ENCODE results near the gene PRCC. TPM values are rescaled to one million over a fixed set of nuclear protein-coding genes. Genes with fewer than 3 reads are reported as not detected.

The PRCC gene
- total RNA-seq, 1 donor from 2014 or later, result 61.1 TPM

- ATAC-seq, result no peak
Observed at GRCh38 chr1:156845055-156845952, 78.0 kb downstream of the PRCC start.

DNA sequence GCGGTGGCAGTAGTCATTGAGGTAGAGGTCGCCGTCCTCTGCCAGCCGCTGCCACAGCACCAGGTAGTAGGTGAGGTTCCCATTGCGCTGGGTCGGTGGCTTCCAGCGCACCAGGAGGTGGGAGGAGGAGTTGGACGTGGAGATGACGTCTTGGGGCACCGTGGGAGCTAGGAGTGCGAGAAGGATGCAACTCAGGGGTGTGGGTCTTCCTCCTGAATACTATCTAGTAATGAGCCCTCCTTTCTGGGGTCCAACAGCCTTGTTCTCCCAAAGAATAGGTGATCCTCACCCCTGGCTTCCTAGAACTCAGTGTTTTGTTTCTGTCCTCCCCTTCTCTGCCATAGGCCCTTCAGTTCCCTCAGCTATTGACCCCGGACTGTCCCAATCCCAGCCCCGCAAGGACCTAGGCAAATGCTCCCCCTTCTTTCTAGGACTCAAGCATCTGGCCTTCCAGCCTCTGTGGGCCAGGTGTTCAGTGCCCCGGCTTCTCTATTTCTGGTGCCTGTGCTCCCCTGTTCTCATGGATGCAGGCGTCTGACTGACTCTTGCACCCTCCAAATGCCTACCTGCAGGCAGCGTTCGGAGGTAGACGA lies 78.7 kb downstream of the PRCC start:
- ATAC-seq, result no peak

DNA sequence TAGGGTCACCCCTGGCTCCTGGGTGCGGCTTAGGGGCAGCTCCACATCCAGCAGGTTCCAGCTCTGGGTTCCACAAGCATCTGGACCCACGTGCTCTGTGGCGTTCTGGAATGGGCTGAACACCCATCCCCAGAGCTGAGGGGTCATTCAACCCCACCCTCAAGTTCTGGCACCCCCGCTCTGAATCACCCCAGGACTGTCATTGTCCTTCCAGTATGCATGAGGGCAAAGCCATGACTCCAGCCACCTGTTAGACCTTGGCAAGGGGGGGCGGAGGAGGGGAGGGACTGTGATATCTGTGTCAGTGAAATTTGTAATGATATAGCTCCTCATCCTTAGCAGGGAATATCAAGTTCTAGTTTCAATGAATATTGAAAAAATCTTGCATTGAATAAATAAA lies 79.3 kb downstream of the PRCC start:
- ATAC-seq, result no peak

- no peak for ATAC-seq
Observed at GRCh38 chr1:156847591-156848460, 80.5 kb downstream of the PRCC start.

DNA sequence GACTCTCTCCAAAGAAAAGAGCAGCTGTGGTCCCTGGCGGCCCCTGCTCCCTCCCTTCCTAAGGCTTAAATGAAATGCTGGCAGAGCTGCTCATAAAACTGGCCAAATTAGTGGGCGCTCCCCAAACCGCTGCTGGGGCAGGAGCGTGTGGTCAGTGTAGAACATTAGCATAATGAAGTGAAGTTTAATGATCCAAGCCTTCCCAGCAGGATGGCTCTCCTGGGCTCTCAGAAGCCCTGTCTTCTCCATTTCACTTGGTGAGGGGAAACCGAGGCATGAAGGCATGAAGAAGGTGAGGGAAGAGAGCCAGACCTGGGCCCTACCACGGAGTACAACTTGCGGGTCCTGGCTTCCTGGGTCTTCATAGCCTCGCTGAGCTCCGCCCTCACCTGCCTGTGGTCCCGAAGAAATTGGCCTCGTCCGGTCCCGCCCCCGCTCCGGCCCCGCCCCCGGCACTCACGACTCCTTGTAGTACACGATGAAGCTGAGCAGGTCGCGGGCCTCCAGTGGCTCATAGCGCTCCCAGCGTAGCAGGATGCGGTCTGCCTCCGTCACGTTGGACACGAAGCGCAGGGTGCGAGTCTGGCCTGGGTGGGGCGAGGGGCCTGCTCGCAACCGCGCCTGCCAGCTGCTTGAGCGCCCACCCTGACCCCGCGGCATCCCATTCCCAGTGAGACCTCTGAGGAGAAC lies 81.3 kb downstream of the PRCC start:
- peak; percentile 13 for ATAC-seq

- no peak for ATAC-seq
Observed at GRCh38 chr1:156849151-156849496, 81.8 kb downstream of the PRCC start.

Other genes with a start within 250 kb of the PRCC start
- gene IQGAP3, start 195.0 kb upstream of the PRCC start, total RNA-seq, result 11.8 TPM
- not detected for gene TTC24, start 187.8 kb upstream of the PRCC start, total RNA-seq
- 80.4 TPM for gene NAXE, start 175.8 kb upstream of the PRCC start, total RNA-seq
- 20.3 TPM for gene GPATCH4, start 166.1 kb upstream of the PRCC start, total RNA-seq
- not detected for gene HAPLN2, start 148.1 kb upstream of the PRCC start, total RNA-seq
- gene BCAN, start 125.4 kb upstream of the PRCC start, total RNA-seq, result not detected
- gene NES, start 90.1 kb upstream of the PRCC start, total RNA-seq, result 3.0 TPM
- gene CRABP2, start 62.0 kb upstream of the PRCC start, total RNA-seq, result 1,373 TPM
- gene METTL25B, start 39.1 kb upstream of the PRCC start, total RNA-seq, result 23.5 TPM
- gene ISG20L2, start 38.8 kb upstream of the PRCC start, total RNA-seq, result 27.5 TPM
- gene MRPL24, start 26.4 kb upstream of the PRCC start, total RNA-seq, result 67.4 TPM
- 205 TPM for gene HDGF, start 15.9 kb upstream of the PRCC start, total RNA-seq
- gene SH2D2A, start 49.3 kb downstream of the PRCC start, total RNA-seq, result 1.4 TPM
- not detected for gene INSRR, start 91.6 kb downstream of the PRCC start, total RNA-seq
- gene NTRK1, start 93.3 kb downstream of the PRCC start, total RNA-seq, result 0.16 TPM
- 1.6 TPM for gene PEAR1, start 126.2 kb downstream of the PRCC start, total RNA-seq
- not detected for gene LRRC71, start 153.1 kb downstream of the PRCC start, total RNA-seq